ENCODE results near the gene HNRNPU.

Gene HNRNPU

DNA sequence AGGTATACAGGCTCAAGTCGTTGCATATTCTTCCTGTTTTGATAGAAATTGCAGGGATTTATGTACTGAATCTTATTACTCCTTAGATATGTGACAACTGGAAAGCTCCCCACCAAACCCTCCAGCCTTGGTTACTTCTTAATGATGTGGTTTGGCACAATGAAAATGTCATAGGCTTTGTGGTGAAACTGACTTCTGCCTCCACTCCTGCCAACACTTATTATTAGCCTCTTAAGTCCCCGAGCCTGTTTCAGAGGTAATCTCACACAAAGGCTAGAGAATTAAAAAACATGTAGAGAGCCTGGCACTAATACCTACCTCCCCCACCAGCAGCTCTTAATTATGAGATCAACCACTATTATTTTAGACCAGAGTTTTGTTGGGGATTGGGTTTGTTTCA lies 24.7 kb downstream of the HNRNPU start:
- no peak for TF ChIP-seq ZNF274 (IDR thresholded peaks at IDR 0.05; ENCODE audit: low read depth, low read length)
- no peak overlapping the region for H3K4me3 ChIP-seq (ENCODE audit: low read length)

DNA sequence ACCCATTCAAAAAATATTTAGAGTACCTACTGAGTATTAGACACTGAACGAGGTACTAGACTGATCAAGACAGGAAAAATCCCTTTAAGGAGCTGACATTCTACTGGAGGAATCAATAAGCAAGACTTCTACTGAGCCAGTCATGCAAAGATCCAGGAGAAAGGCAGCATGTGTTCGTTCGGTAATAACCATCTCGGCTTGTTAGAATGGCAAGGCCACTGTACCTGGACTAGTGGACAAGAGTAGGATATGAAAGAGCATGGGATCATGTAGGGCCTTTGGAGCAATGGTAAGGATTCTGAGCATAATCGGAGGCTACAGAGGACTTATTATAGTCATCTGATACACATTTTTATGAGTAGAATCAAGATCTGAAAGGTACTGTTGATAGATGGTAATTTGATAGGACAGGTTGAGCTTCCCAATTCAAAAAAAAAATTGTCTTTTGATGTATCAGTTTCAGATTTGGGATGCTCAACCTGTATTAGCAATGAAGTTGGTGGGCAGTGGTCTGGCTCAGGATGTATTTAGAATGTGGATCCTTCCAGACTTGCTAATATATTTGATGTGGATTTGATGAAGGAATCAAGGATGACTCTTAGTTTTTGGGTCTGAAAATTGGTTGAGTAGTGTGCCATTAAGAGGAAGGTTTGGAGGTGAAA lies 26.6 kb downstream of the HNRNPU start:
- no peak for TF ChIP-seq ZNF274 (IDR thresholded peaks at IDR 0.05; ENCODE audit: low read depth, low read length)
- H3K4me3 ChIP-seq (ENCODE audit: low read length) = peak overlapping the region; percentile 35

DNA sequence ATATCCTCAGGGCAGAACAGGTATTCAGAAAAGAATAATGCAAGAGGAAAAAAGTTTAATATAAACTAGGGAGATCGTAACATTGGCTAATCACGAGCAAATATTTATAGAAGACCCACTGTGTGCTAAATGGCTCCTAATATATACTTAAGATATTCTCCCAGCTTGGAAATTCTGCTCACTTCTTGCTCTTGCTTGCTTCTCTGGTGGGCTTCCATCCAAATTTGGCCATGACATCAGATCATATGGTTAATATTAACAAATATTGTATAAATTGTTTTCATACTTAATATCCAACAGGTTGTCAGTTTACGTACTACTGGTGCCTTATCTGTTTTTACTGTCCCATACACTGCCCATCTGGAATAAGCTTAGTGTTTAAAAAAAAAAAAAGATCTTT lies 27.8 kb downstream of the HNRNPU start:
- no peak for TF ChIP-seq ZNF274 (IDR thresholded peaks at IDR 0.05; ENCODE audit: low read depth, low read length)
- H3K4me3 ChIP-seq (ENCODE audit: low read length) = peak overlapping the region; percentile 98

DNA sequence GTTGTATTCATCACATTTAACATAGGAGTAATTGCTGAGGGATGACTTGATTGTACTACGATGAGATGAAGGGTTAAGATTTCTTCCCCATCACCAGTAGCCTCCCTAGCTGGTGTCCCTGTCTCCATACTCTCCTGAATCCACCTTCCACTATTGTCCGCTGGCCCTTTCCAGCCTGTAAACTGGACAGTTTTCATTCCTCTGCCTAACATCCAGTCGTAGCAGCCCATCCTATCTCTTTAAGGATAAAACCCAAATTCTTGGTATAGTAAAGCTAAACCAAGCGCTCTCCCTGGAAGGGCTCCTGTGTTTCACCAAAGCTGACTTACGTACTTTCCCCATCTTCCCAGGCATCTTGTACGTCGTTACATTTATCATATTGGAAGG lies 28.2 kb downstream of the HNRNPU start:
- no peak for TF ChIP-seq ZNF274 (IDR thresholded peaks at IDR 0.05; ENCODE audit: low read depth, low read length)
- H3K4me3 ChIP-seq (ENCODE audit: low read length) = peak overlapping the region; percentile 98

DNA sequence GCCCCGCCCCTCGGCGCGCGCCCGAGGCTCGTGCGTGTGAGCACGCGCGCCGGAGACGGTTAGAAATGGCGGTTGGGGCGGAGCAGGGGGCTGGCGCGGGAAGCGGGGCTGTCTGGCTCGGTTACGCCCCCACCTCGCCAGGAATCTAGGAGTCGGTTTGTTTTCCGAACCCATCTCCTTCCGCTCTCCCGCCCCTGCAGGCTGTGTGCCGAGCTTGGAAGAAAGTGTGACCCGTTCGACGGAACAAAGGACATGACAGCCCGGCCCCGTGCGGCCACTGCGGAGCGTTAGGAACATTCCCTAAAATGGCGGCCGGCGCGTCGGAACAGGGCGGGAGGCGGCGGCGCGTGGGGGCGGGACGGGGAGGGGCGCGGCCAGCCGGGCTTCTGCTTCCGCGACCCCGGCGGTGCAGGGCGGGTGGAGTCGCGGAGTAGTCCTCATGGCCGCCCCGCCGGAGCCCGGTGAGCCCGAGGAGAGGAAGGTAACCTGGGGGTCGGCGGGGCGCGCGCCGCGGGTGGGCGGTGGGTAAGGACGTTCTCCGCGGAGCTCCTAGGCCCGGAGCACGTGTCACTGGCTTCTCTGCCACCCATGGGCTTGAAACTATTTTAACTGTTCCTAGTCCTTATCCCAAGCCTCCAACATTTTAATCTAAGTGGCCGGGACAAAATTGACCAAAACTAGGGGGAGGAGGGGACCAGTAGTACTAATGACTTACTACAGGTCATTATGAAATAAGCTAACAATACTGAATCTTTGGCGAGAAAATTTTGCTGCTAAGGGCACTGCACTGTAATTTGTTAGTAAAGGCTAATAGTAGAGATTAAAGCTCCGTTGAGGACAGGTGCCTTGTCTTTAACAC lies 28.8 kb downstream of the HNRNPU start, which contains the start of gene COX20:
COX20 (plus strand) TSS at position 383 of the 859 bp plus-strand sequence; CDS start at position 440, 57 bp downstream.
- peak within 1 kb of the TSS; percentile 98 for H3K4me3 ChIP-seq (ENCODE audit: low read length)
- no peak for TF ChIP-seq ZNF274 (IDR thresholded peaks at IDR 0.05; ENCODE audit: low read depth, low read length)

DNA sequence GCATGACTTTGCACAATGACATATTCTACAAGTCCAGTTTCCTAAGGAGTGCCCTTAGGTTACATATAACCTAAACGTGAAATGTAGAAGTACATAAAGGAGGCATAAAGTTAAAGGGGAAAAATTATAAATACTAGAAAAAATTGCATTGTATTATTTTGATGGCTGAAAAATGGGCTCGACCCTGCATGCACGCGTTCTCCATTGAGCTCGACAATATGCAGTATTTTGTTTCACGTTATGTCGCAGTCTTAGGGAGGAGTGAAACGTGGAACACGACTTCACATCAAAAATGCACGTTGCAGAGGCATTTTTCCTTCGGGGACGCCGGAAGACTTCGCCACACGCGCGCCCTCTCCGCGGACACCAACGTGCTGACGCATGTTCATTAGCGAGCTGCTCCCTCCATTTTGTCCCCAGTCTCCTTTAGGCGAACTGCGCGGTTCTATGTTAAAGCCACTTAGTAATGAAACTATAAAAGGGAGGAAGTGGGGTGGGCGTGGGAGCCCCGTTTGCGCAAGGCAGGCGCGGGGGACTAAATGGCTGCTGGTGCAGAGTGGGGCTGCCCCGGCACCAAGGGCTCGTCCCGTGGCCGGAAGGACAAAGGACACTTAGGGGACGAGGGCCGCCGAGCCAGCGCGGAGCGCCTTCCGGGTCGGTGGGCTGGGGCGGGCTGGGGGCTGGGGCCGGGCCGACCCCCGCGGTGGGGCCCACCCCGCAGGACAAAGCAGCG lies 29.6 kb downstream of the HNRNPU start:
- no peak for TF ChIP-seq ZNF274 (IDR thresholded peaks at IDR 0.05; ENCODE audit: low read depth, low read length)
- H3K4me3 ChIP-seq (ENCODE audit: low read length) = peak overlapping the region; percentile 98

DNA sequence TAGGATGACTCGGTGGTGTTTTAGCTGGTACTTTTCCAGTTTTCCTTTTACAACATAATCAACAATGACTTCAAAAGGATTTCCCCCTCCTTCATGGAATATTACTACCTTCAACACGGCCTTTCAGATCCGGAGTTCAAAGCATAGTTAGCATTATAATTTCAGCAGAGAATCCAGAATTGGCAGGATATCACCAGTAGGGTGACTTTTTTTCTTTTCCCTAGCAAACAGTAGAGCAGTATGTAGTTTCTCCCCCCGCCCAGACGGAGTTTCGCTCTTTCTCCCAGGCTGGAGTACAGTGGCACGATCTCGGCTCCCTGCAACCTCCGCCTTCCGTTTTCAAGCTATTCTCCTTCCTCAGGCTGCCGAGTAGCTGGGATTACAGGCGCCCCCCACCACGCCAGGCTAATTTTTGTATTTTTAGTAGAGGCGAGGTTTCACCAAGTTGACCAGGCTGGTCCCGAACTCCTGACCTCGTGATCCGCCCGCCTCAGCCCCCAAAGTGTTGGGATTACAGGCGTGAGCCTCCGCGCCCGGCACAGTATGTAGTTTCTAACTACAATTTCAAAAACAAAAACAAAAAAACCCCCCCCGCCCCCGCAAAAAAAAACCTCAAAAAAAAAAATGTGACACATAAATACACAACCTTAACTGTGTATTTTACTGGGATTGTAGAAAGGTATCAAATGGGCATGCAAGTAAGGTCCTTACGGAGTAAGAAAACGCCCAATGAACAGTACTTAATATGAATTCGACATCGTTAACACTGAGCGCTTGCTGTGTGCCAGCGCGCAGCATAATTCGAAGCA lies 30.4 kb downstream of the HNRNPU start:
- no peak for TF ChIP-seq ZNF274 (IDR thresholded peaks at IDR 0.05; ENCODE audit: low read depth, low read length)
- peak overlapping the region; percentile 98 for H3K4me3 ChIP-seq (ENCODE audit: low read length)

DNA sequence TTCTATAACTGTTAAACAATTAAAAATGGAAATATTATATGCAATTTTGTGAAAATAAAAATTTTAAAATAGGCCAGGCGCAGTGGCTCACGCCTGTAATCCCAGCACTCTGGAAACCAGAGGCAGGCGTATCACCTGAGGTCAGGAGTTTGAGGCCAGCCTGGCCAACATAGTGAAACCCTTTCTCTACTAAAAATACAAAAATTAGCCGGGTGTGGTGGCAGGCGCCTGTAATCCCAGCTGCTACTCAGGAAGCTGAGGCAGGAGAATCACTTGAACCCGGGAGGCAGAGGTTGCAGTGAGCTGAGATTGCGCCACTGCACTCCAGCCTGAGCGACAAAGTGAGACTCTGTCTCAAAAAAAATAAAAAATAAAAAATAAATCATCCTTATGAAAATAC lies 31.1 kb downstream of the HNRNPU start:
- H3K4me3 ChIP-seq (ENCODE audit: low read length) = peak overlapping the region; percentile 98

DNA sequence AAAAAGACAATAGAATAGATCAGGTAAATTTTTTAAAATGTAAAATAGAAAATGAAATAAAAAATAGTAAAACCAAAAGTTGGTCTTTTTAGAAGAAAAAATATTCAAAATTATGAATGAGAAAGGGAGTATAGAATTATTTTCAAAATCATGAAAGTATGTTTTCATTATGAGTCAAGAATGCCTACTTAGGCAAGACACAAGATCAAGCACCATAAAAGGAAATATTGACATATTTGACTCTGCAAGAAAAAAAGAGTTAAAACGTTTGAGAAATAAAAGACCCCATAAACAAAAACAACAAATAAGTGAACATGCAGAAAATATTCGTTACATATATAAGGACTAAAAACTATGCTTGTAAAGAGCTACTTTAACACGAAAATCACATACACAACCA lies 33.7 kb downstream of the HNRNPU start:
- no peak overlapping the region for H3K4me3 ChIP-seq (ENCODE audit: low read length)
- TF ChIP-seq ZNF274 (IDR thresholded peaks at IDR 0.05; ENCODE audit: low read depth, low read length) = no peak

DNA sequence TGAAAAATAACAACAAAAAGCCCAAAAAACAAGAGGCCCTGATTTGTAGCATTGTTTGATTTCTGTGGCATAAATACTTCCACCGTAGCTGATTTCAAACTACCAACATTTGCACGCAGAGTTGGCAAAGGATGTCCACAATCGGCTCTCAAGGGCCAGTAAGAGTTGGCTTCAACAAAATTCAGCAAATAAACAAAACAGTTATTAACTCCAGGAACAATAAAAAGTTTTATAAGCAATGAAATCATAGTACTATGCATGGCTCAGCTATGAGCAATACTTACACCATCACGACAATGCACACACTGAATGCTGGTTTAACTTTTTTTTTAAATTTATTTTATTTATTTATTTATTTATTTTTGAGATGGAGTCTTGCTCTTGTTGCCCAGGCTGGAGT lies 37.6 kb downstream of the HNRNPU start:
- no peak for TF ChIP-seq ZNF274 (IDR thresholded peaks at IDR 0.05; ENCODE audit: low read depth, low read length)
- H3K4me3 ChIP-seq (ENCODE audit: low read length) = no peak overlapping the region

DNA sequence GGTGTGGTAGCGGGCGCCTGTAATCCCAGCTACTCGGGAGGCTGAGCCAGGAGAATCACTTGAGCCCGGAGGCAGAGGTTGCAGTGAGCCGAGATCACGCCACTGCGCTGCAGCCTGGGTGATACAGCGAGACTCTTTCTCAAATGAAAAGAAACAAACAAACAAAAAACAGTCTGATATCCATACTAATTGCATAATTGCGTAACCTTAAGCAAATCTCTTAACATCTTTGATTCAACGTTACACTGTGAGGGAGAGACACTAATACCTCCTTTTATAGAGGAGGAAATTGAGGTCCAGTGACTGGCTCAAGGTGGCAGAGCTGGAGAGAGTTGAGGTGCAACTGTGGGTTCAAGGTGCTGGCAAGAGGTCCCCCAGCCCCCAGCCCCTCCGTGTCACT lies 41.5 kb downstream of the HNRNPU start:
- H3K4me3 ChIP-seq (ENCODE audit: low read length) = no peak overlapping the region
- TF ChIP-seq ZNF274 (IDR thresholded peaks at IDR 0.05; ENCODE audit: low read depth, low read length) = no peak

DNA sequence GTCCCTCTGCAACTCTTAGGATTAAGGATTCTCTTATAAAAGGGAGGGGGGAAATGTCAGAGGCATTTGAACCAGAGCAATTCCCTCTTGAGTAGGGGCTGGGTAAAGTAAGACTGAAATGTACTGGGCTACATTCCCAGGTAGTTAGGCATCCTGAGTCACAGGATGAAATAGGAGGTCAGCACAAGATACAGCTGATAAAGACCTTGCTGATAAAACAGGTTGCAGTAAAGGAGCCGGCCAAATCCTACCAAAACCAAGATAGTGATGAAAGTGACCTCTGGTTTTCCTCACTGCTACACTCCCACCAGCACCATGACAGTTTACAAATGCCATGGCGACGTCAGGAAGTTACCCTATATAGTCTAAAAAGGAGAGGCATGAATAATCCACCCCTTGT lies 43.2 kb downstream of the HNRNPU start:
- no peak for TF ChIP-seq ZNF274 (IDR thresholded peaks at IDR 0.05; ENCODE audit: low read depth, low read length)
- H3K4me3 ChIP-seq (ENCODE audit: low read length) = no peak overlapping the region

DNA sequence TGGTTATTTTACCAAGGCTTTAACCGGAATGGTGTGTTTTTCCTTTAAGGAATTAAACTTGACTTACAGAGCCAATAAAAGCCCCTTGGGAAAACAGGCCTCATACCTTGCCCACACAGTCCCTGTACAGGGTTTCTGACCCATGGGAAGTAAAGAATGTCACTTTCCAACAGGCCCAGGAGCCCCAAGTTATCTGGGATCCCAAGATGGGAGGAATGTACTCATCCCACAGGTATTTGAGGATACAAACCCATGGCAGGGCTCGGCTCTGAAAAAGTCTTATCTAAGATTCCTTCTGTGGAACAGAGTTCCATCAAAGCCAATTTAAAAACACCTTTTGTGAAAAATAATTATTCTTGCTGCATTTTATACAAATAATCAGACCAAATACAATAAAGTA lies 44.2 kb downstream of the HNRNPU start:
- no peak for TF ChIP-seq ZNF274 (IDR thresholded peaks at IDR 0.05; ENCODE audit: low read depth, low read length)
- H3K4me3 ChIP-seq (ENCODE audit: low read length) = no peak overlapping the region

DNA sequence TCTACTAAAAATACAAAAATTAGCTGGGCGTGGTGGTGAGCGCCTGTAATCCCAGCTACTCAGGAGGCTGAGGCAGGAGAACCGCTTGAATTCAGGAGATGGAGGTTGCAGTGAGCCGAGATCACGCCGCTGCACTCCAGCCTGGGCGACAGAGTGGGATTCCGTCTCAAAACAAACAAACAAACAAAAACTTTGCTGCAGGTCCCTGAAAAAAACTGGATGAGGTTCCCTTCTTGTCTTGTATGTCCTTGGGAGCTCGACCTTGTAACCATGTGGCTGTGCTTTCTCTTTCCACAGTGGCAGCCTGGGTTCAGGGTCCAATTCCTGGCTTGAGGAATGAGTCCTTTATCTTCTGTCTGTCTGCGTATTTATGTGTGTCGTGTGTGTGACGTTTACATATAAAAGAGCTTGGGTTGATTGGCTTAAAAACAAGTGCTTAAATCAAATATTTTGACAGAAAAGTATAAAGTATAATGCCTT lies 46.9 kb downstream of the HNRNPU start:
- TF ChIP-seq ZNF274 (IDR thresholded peaks at IDR 0.05; ENCODE audit: low read depth, low read length) = no peak
- H3K4me3 ChIP-seq (ENCODE audit: low read length) = no peak overlapping the region

Measured in GM08714 (cell line).